Measurements from ENCODE around the gene BCL3. TPM values are rescaled to one million over a fixed set of nuclear protein-coding genes. Genes with fewer than 3 reads are reported as not detected.
A peak's percentile ranks its signal among the peaks of the same experiment; 100 is the strongest.

The BCL3 gene
- total and polyA plus RNA-seq, 4 donors: 17.6 to 233 (median 63.8) TPM

DNA sequence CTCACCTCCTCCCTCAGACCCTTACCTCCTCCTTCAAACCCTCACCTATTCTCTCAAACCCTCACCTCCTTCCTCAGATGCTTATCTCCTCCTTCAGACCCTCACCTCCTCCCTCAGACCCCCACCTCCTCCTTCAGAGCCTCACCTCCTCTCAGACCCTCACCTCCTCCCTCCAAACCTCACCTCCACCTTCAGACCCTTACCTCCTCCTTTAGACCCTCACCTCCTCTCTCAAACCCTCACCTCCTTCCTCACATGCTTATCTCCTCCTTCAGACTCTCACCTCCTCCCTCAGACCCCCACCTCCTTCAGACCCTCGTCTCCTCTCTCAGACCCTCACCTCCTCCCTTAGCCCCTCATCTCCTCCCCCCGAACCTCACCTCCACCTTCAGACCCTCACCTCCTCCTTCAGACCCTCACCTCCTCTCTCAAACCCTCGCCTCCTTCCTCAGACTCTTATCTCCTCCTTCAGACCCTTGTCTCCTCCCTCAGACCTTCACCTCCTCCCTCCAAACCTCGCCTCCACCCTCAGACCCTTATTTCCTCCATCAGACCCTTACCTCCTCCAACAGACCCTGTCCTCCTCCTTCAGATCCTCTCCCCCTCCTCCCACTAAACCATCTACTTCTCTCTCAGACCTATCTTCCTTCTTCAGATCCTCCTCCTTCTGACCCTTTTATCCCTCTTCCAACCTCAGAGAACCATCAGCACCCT, 2.5 kb upstream of the BCL3 start:
- Histone ChIP-seq H3K36me3 (ENCODE audit: control insufficient read depth in 4 of 4, insufficient read depth in 4 of 4, low read length in 4 of 4) (peaks cover 0 to 4% (median 0%) of the 10 kb centered on the region in 4 donors), H3K4me3 (no peak overlapping the region), H3K27ac (ENCODE audit: low read depth in 1 of 2, low read length in 1 of 2) (peak overlapping the region; percentile 75 to 94), H3K4me1 (ENCODE audit: control insufficient read depth in 5 of 5, insufficient read depth in 5 of 5, low read length in 5 of 5) (peaks cover 5 to 42% (median 19%) of the 10 kb centered on the region in 5 donors), H3K9me3 (ENCODE audit: control insufficient read depth in 4 of 4, insufficient read depth in 3 of 4, low read length in 3 of 4) (no peaks in the 10 kb centered on the region), H3K9ac (ENCODE audit: insufficient read depth in 1 of 2, low read length in 2 of 2) (no peak overlapping the region), H3K27me3 (ENCODE audit: control insufficient read depth in 3 of 3, insufficient read depth in 3 of 3, low read length in 2 of 3) (no peaks in the 10 kb centered on the region)
- 62 to 74% methylated on average over 4 of the region's 4 CpGs for WGBS, 2 donors
- no peak for DNase-seq
- TF ChIP-seq, protein P1, sequence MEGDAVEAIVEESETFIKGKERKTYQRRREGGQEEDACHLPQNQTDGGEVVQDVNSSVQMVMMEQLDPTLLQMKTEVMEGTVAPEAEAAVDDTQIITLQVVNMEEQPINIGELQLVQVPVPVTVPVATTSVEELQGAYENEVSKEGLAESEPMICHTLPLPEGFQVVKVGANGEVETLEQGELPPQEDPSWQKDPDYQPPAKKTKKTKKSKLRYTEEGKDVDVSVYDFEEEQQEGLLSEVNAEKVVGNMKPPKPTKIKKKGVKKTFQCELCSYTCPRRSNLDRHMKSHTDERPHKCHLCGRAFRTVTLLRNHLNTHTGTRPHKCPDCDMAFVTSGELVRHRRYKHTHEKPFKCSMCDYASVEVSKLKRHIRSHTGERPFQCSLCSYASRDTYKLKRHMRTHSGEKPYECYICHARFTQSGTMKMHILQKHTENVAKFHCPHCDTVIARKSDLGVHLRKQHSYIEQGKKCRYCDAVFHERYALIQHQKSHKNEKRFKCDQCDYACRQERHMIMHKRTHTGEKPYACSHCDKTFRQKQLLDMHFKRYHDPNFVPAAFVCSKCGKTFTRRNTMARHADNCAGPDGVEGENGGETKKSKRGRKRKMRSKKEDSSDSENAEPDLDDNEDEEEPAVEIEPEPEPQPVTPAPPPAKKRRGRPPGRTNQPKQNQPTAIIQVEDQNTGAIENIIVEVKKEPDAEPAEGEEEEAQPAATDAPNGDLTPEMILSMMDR (IDR thresholded peaks at IDR 0.05; ENCODE audit: control extremely low read depth, extremely low read depth): no peak
- ATAC-seq (ENCODE audit: insufficient read depth, low FRiP score): no peak

DNA sequence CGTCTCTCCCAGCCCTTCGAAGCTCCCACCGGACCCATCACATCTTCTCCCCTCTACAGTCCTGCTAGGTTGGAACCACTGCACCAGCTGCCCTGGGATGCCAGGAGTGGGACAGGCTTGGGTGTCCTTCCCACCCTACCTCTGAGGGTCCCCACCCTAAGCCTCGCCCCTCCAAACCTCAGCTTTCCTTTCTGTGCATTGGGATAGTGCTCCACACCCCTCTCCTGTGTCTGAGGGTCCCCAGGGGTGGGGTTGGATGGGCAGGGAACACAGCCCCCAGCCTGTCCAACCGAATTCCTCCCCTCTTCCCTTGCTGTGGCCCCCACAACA, 1.9 kb upstream of the BCL3 start:
- no peak overlapping the region for H3K4me3 ChIP-seq
- peak overlapping the region; percentile 86 to 94 for H3K27ac ChIP-seq (ENCODE audit: low read depth in 1 of 2, low read length in 1 of 2)
- no peak for DNase-seq
- TF ChIP-seq, protein P1 (IDR thresholded peaks at IDR 0.05; ENCODE audit: control extremely low read depth, extremely low read depth): no peak
- H3K9me3 ChIP-seq (ENCODE audit: control insufficient read depth in 4 of 4, insufficient read depth in 3 of 4, low read length in 3 of 4): no peaks in the 10 kb centered on the region
- ATAC-seq (ENCODE audit: insufficient read depth, low FRiP score): no peak
- no peaks in the 10 kb centered on the region for H3K27me3 ChIP-seq (ENCODE audit: control insufficient read depth in 3 of 3, insufficient read depth in 3 of 3, low read length in 2 of 3)
- no peak overlapping the region for H3K9ac ChIP-seq (ENCODE audit: insufficient read depth in 1 of 2, low read length in 2 of 2)
- 75 to 76% methylated on average over 5 of the region's 5 CpGs for WGBS, 2 donors
- H3K36me3 ChIP-seq (ENCODE audit: control insufficient read depth in 4 of 4, insufficient read depth in 4 of 4, low read length in 4 of 4): peaks cover 0 to 7% (median 1%) of the 10 kb centered on the region in 4 donors
- H3K4me1 ChIP-seq (ENCODE audit: control insufficient read depth in 5 of 5, insufficient read depth in 5 of 5, low read length in 5 of 5): peaks cover 5 to 37% (median 19%) of the 10 kb centered on the region in 5 donors

DNA sequence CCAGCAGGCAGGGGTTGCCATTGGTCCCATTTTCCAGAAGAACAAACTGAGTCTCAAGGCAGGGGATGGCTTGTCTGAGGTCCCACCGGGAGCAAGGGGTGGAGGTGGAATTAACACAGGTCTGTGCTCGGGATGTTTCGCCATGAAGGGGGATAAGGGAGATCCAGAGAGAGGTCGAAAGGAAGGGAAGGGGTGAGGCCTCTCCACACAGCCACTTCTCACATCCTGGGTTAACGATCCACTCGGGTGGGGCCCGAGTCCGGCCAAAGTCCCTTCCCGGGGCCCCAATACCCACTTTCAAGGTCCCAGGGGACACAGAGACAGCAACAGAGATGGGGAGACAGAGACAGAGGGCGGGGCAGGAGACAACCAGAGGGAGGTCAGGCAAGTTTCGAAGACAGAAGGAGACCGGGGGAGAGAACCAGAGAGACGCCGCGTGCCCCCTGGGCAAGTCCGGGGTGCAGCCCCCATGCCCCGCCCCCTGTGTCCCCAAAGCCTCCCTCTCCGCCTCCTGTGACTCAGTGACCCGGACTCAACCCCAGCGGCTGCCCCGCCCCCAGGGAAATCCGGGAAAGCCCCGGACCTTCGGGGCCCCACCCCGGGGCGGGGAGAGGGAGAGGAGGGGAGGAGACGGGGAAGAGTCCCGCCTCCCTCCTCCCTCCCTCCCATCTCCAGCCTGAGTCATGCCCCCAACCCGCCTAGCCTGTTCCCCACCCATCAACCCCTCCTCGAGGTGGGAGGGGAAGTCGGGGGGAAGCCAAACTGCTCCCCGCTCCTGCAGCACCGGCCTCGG, 1.4 kb upstream of the BCL3 start:
- Histone ChIP-seq H3K4me3 (peak overlapping the region; percentile 24), H3K9ac (ENCODE audit: insufficient read depth in 1 of 2, low read length in 2 of 2) (no peak overlapping the region), H3K36me3 (ENCODE audit: control insufficient read depth in 4 of 4, insufficient read depth in 4 of 4, low read length in 4 of 4) (peaks cover 0 to 7% (median 1%) of the 10 kb centered on the region in 4 donors), H3K27ac (ENCODE audit: low read depth in 1 of 2, low read length in 1 of 2) (peak overlapping the region; percentile 86 to 94), H3K9me3 (ENCODE audit: control insufficient read depth in 4 of 4, insufficient read depth in 3 of 4, low read length in 3 of 4) (no peaks in the 10 kb centered on the region), H3K4me1 (ENCODE audit: control insufficient read depth in 5 of 5, insufficient read depth in 5 of 5, low read length in 5 of 5) (peaks cover 5 to 35% (median 17%) of the 10 kb centered on the region in 5 donors), H3K27me3 (ENCODE audit: control insufficient read depth in 3 of 3, insufficient read depth in 3 of 3, low read length in 2 of 3) (no peaks in the 10 kb centered on the region)
- DNase-seq: peak; percentile 89 to 93 (median 90)
- TF ChIP-seq, protein P1 (IDR thresholded peaks at IDR 0.05; ENCODE audit: control extremely low read depth, extremely low read depth): no peak
- 6 to 9% methylated on average over 18 to 34 of the region's 34 CpGs for WGBS, 2 donors
- peak; percentile 92 for ATAC-seq (ENCODE audit: insufficient read depth, low FRiP score)
